Smooth muscle cell (in vitro differentiated cells): ENCODE results near the gene TMC7. TPM values are rescaled to one million over a fixed set of nuclear protein-coding genes. Genes with fewer than 3 reads are reported as not detected.

Experiments used
- DNase-seq: peaks from one replicate; lab custom pipeline; 2025; ENCODE audit not compliant: unreplicated experiment; lab: John Stamatoyannopoulos, UW
- H2AFZ ChIP-seq: fragments of 200-600 bp; sonication (generic); 2 replicates; pipeline ENCODE4 v1.6.0; 2016; ENCODE audit warnings: antibody characterized with exemption, low read depth, mild to moderate bottlenecking
- H3F3A ChIP-seq: fragments of 200-600 bp; sonication (generic); 2 replicates; pipeline ENCODE4 v1.6.0; 2017; ENCODE audit warnings: antibody characterized with exemption, low read depth
- H3K27ac ChIP-seq: fragments of 200-600 bp; sonication (generic); 2 replicates; pipeline ENCODE4 v1.5.1; 2016; ENCODE audit warnings: low read depth, mild to moderate bottlenecking
- H3K27me3 ChIP-seq: fragments of 200-600 bp; sonication (generic); 2 replicates; pipeline ENCODE4 v1.6.1; 2016; ENCODE audit warnings: low read depth, mild to moderate bottlenecking
- H3K36me3 ChIP-seq: fragments of 200-600 bp; sonication (generic); 2 replicates; pipeline ENCODE4 v1.5.1; 2016; ENCODE audit warnings: low read depth
- H3K4me1 ChIP-seq: fragments of 200-600 bp; sonication (generic); 2 replicates; pipeline ENCODE4 v1.5.1; 2016; ENCODE audit warnings: low read depth
- H3K4me2 ChIP-seq: fragments of 200-600 bp; sonication (generic); 2 replicates; pipeline ENCODE4 v1.6.0; 2016; ENCODE audit warnings: mild to moderate bottlenecking
- H3K4me3 ChIP-seq: fragments of 200-600 bp; sonication (generic); 2 replicates; pipeline ENCODE4 v1.5.1; 2016; ENCODE audit warnings: mild to moderate bottlenecking
- H3K79me2 ChIP-seq: fragments of 200-600 bp; sonication (generic); 2 replicates; pipeline ENCODE4 v1.6.0; 2016; ENCODE audit warnings: low read depth, mild to moderate bottlenecking
- H3K9ac ChIP-seq: fragments of 200-600 bp; sonication (generic); 2 replicates; pipeline ENCODE4 v1.6.0; 2016; ENCODE audit warnings: low read depth
- H3K9me3 ChIP-seq: fragments of 200-600 bp; sonication (generic); replicated peaks from 2 replicates; pipeline ENCODE4 v1.5.1; 2016; ENCODE audit warnings: low read depth
- H4K20me1 ChIP-seq: fragments of 200-600 bp; sonication (generic); 2 replicates; pipeline ENCODE4 v1.6.0; 2016; ENCODE audit warnings: low read depth
- CTCF ChIP-seq: fragments of 200-600 bp; sonication (generic); IDR thresholded peaks from 2 replicates; pipeline ENCODE4 v1.5.1; 2017; ENCODE audit warnings: borderline replicate concordance, mild to moderate bottlenecking, antibody characterized with exemption; ENCODE audit not compliant: insufficient read depth, poor library complexity, severe bottlenecking
- WGBS: methylation state at CpG from one replicate; pipeline ENCODE4 v1.1.7; 2016; ENCODE audit warnings: low lambda C conversion rate; 5-methylcytosine and 5-hydroxymethylcytosine counted together
- polyA plus RNA-seq: library from polyadenylated mRNA; unstranded; fragments of >200 nt; fragmentation: Nextera tagmentation; extraction: Ambion mirVana; gene quantifications from 2 replicates; pipeline ENCODE4 v1.2.1, GENCODE V29; 2016
- total RNA-seq: library from RNA; depleted of rRNA; stranded (reverse); fragments of >200 nt; gene quantifications from 2 replicates; pipeline ENCODE4 v1.2.3, GENCODE V29; 2014

The TMC7 gene
- total and polyA plus RNA-seq, 2 experiments from 2014 or later = 0.54 to 1.7 TPM

GRCh38 chr16:19105131-19105530 lies 121.4 kb downstream of the TMC7 start:
- Histone ChIP-seq H4K20me1 (no peaks in the 10 kb centered on the region), H3K27ac (no peak overlapping the region), H3K4me3 (no peak overlapping the region), H3K9me3 (no peaks in the 10 kb centered on the region), H3K4me1 (no peaks in the 10 kb centered on the region), H3F3A (no peaks in the 10 kb centered on the region), H3K4me2 (no peak overlapping the region), H2AFZ (no peak overlapping the region), H3K79me2 (no peaks in the 10 kb centered on the region), H3K36me3 (no peaks in the 10 kb centered on the region), H3K9ac (no peak overlapping the region), H3K27me3 (no peaks in the 10 kb centered on the region)
- WGBS = 90% methylated on average over 6 of the region's 6 CpGs
- TF ChIP-seq CTCF = no peak
- DNase-seq = no peak

- TF ChIP-seq CTCF = no peak
- Histone ChIP-seq H3K27ac (no peak overlapping the region), H3K9ac (no peak overlapping the region), H3K27me3 (no peaks in the 10 kb centered on the region), H4K20me1 (no peaks in the 10 kb centered on the region), H3K36me3 (no peaks in the 10 kb centered on the region), H3K4me2 (no peak overlapping the region), H3K4me3 (no peak overlapping the region), H3K79me2 (no peaks in the 10 kb centered on the region), H3F3A (no peaks in the 10 kb centered on the region), H2AFZ (no peak overlapping the region), H3K9me3 (no peaks in the 10 kb centered on the region), H3K4me1 (no peaks in the 10 kb centered on the region)
- WGBS = 61% methylated on average over 11 of the region's 11 CpGs
- DNase-seq = no peak
Observed at GRCh38 chr16:19105891-19106624, 122.3 kb downstream of the TMC7 start.

GRCh38 chr16:19106625-19107020 lies 122.9 kb downstream of the TMC7 start:
- TF ChIP-seq CTCF = no peak
- H3K27me3 ChIP-seq = no peaks in the 10 kb centered on the region
- no peaks in the 10 kb centered on the region for H3K4me1 ChIP-seq
- WGBS = 96% methylated on average over 2 of the region's 2 CpGs
- no peak overlapping the region for H2AFZ ChIP-seq
- no peaks in the 10 kb centered on the region for H3K9me3 ChIP-seq
- H3K36me3 ChIP-seq = no peaks in the 10 kb centered on the region
- no peak overlapping the region for H3K4me2 ChIP-seq
- H4K20me1 ChIP-seq = no peaks in the 10 kb centered on the region
- no peak overlapping the region for H3K27ac ChIP-seq
- no peaks in the 10 kb centered on the region for H3F3A ChIP-seq
- no peak overlapping the region for H3K9ac ChIP-seq
- H3K4me3 ChIP-seq = no peak overlapping the region
- H3K79me2 ChIP-seq = no peaks in the 10 kb centered on the region
- DNase-seq = no peak
